Thoracic aorta (tissue), 2 donors: ENCODE data around the gene SEL1L3. TPM values are rescaled to one million over a fixed set of nuclear protein-coding genes. Genes with fewer than 3 reads are reported as not detected.

ENCODE experiments used
- ATAC-seq: fragments of 150-250 bp; one replicate; pipeline ENCODE4 v1.8.0; 2017; ENCODE audit warnings: low read depth; ENCODE audit not compliant: insufficient number of reproducible peaks, low FRiP score
- DNase-seq: peaks from one replicate; pipeline ENCODE4 v3.0.0-alpha.2; 2020; ENCODE audit warnings: low spot score
- H3K27ac ChIP-seq, 2 donors: fragments of 200-600 bp; sonication (generic); 1 replicate in 1 of 2; 2 replicates in 1 of 2; pipeline ENCODE4 v1.5.1; 2016; ENCODE audit warnings: mild to moderate bottlenecking in 2 of 2, moderate library complexity in 2 of 2
- H3K27me3 ChIP-seq: fragments of 200-600 bp; sonication (generic); replicated peaks from 2 replicates; pipeline ENCODE4 v1.6.0; 2016; ENCODE audit warnings: mild to moderate bottlenecking; ENCODE audit not compliant: insufficient read depth
- H3K36me3 ChIP-seq: fragments of 200-600 bp; sonication (generic); one replicate; pipeline ENCODE4 v1.5.1; 2016
- H3K4me1 ChIP-seq, 2 donors: fragments of 200-600 bp; sonication (generic); 1 replicate in 1 of 2; 2 replicates in 1 of 2; pipeline versions ENCODE4 v1.5.1 to v1.6.0; 2016; ENCODE audit warnings: low read depth in 2 of 2, mild to moderate bottlenecking in 1 of 2; ENCODE audit not compliant: control insufficient read depth in 1 of 2
- H3K4me3 ChIP-seq: fragments of 200-600 bp; sonication (generic); 2 replicates; pipeline ENCODE4 v1.5.1; 2016; ENCODE audit warnings: mild to moderate bottlenecking
- H3K9me3 ChIP-seq: fragments of 200-600 bp; sonication (generic); 2 replicates; pipeline ENCODE4 v1.5.1; 2016
- CTCF ChIP-seq: fragments of 200-600 bp; sonication (generic); IDR thresholded peaks from one replicate; pipeline ENCODE4 v1.5.1; 2019; ENCODE audit warnings: antibody characterized with exemption
- total RNA-seq, 2 donors: library from RNA; depleted of rRNA; stranded (reverse); fragments of >200 nt; gene quantifications; one replicate each; pipeline versions ENCODE4 v1.1.0 to v1.2.3, GENCODE V29; 2016

The SEL1L3 gene
- total RNA-seq, 2 donors from 2014 or later, result 9.9 to 34.8 TPM

- Histone ChIP-seq H3K27ac (no peak overlapping the region), H3K4me1 (no peaks in the 10 kb centered on the region), H3K4me3 (no peak overlapping the region), H3K27me3 (no peaks in the 10 kb centered on the region), H3K36me3 (no peaks in the 10 kb centered on the region), H3K9me3 (no peaks in the 10 kb centered on the region)
- no peak for ATAC-seq
- no peak for DNase-seq
- no peak for TF ChIP-seq CTCF
These were observed 118.8 kb downstream of the SEL1L3 start for GRCh38 chr4:25743971-25744370.

GRCh38 chr4:25729564-25729963 lies 133.2 kb downstream of the SEL1L3 start:
- no peak for DNase-seq
- no peak for ATAC-seq
- Histone ChIP-seq H3K27ac (no peak overlapping the region), H3K36me3 (no peaks in the 10 kb centered on the region), H3K4me3 (no peak overlapping the region), H3K4me1 (no peaks in the 10 kb centered on the region), H3K27me3 (no peaks in the 10 kb centered on the region), H3K9me3 (no peaks in the 10 kb centered on the region)
- TF ChIP-seq CTCF, result no peak

GRCh38 chr4:25728886-25729285 lies 133.9 kb downstream of the SEL1L3 start:
- Histone ChIP-seq H3K4me1 (no peaks in the 10 kb centered on the region), H3K4me3 (no peak overlapping the region), H3K9me3 (no peaks in the 10 kb centered on the region), H3K27me3 (no peaks in the 10 kb centered on the region), H3K36me3 (no peaks in the 10 kb centered on the region), H3K27ac (no peak overlapping the region)
- no peak for TF ChIP-seq CTCF
- ATAC-seq, result no peak
- DNase-seq, result no peak

- H3K27ac ChIP-seq, result no peak overlapping the region
- TF ChIP-seq CTCF, result no peak
- H3K9me3 ChIP-seq, result no peaks in the 10 kb centered on the region
- H3K27me3 ChIP-seq, result no peaks in the 10 kb centered on the region
- DNase-seq (no peak), ATAC-seq (no peak)
- H3K4me3 ChIP-seq, result no peak overlapping the region
- no peaks in the 10 kb centered on the region for H3K36me3 ChIP-seq
- H3K4me1 ChIP-seq, result no peaks in the 10 kb centered on the region
These were observed 134.9 kb downstream of the SEL1L3 start for GRCh38 chr4:25727711-25728493.

GRCh38 chr4:25725870-25726269 lies 136.9 kb downstream of the SEL1L3 start:
- no peaks in the 10 kb centered on the region for H3K9me3 ChIP-seq
- H3K27me3 ChIP-seq, result no peaks in the 10 kb centered on the region
- no peak for DNase-seq
- TF ChIP-seq CTCF, result no peak
- no peaks in the 10 kb centered on the region for H3K36me3 ChIP-seq
- no peaks in the 10 kb centered on the region for H3K4me1 ChIP-seq
- no peak overlapping the region for H3K4me3 ChIP-seq
- no peak overlapping the region for H3K27ac ChIP-seq
- no peak for ATAC-seq
